Smooth muscle cell (in vitro differentiated cells): ENCODE measurements around the gene DUSP9. TPM values are rescaled to one million over a fixed set of nuclear protein-coding genes. Genes with fewer than 3 reads are reported as not detected.
"Not testable (repeated sequence)": the region's sequence is repeated elsewhere in the genome, so short reads cannot be mapped to it uniquely, and the experiment has no call there.

Experiments used
- DNase-seq: peaks from one replicate; lab custom pipeline; 2025; ENCODE audit not compliant: unreplicated experiment; lab: John Stamatoyannopoulos, UW
- H2AFZ ChIP-seq: fragments of 200-600 bp; sonication (generic); 2 replicates; pipeline ENCODE4 v1.6.0; 2016; ENCODE audit warnings: antibody characterized with exemption, low read depth, mild to moderate bottlenecking
- H3F3A ChIP-seq: fragments of 200-600 bp; sonication (generic); 2 replicates; pipeline ENCODE4 v1.6.0; 2017; ENCODE audit warnings: antibody characterized with exemption, low read depth
- H3K27ac ChIP-seq: fragments of 200-600 bp; sonication (generic); 2 replicates; pipeline ENCODE4 v1.5.1; 2016; ENCODE audit warnings: low read depth, mild to moderate bottlenecking
- H3K27me3 ChIP-seq: fragments of 200-600 bp; sonication (generic); 2 replicates; pipeline ENCODE4 v1.6.1; 2016; ENCODE audit warnings: low read depth, mild to moderate bottlenecking
- H3K36me3 ChIP-seq: fragments of 200-600 bp; sonication (generic); 2 replicates; pipeline ENCODE4 v1.5.1; 2016; ENCODE audit warnings: low read depth
- H3K4me1 ChIP-seq: fragments of 200-600 bp; sonication (generic); 2 replicates; pipeline ENCODE4 v1.5.1; 2016; ENCODE audit warnings: low read depth
- H3K4me2 ChIP-seq: fragments of 200-600 bp; sonication (generic); 2 replicates; pipeline ENCODE4 v1.6.0; 2016; ENCODE audit warnings: mild to moderate bottlenecking
- H3K4me3 ChIP-seq: fragments of 200-600 bp; sonication (generic); 2 replicates; pipeline ENCODE4 v1.5.1; 2016; ENCODE audit warnings: mild to moderate bottlenecking
- H3K79me2 ChIP-seq: fragments of 200-600 bp; sonication (generic); 2 replicates; pipeline ENCODE4 v1.6.0; 2016; ENCODE audit warnings: low read depth, mild to moderate bottlenecking
- H3K9ac ChIP-seq: fragments of 200-600 bp; sonication (generic); 2 replicates; pipeline ENCODE4 v1.6.0; 2016; ENCODE audit warnings: low read depth
- H3K9me3 ChIP-seq: fragments of 200-600 bp; sonication (generic); replicated peaks from 2 replicates; pipeline ENCODE4 v1.5.1; 2016; ENCODE audit warnings: low read depth
- H4K20me1 ChIP-seq: fragments of 200-600 bp; sonication (generic); 2 replicates; pipeline ENCODE4 v1.6.0; 2016; ENCODE audit warnings: low read depth
- WGBS: methylation state at CpG from one replicate; pipeline ENCODE4 v1.1.7; 2016; ENCODE audit warnings: low lambda C conversion rate; 5-methylcytosine and 5-hydroxymethylcytosine counted together
- polyA plus RNA-seq: library from polyadenylated mRNA; unstranded; fragments of >200 nt; fragmentation: Nextera tagmentation; extraction: Ambion mirVana; gene quantifications from 2 replicates; pipeline ENCODE4 v1.2.1, GENCODE V29; 2016
- total RNA-seq: library from RNA; depleted of rRNA; stranded (reverse); fragments of >200 nt; gene quantifications from 2 replicates; pipeline ENCODE4 v1.2.3, GENCODE V29; 2014
- TF ChIP-seq, protein P1 (sequence below): fragments of 200-600 bp; sonication (generic); IDR thresholded peaks from 2 replicates; pipeline ENCODE4 v1.5.1; 2017; ENCODE audit warnings: borderline replicate concordance, mild to moderate bottlenecking, antibody characterized with exemption; ENCODE audit not compliant: insufficient read depth, poor library complexity, severe bottlenecking

DUSP9 gene
- total and polyA plus RNA-seq, 2 experiments from 2014 or later, result 3.0 to 11.3 TPM

- H3K27ac ChIP-seq, result no peak overlapping the region
- peak overlapping the region; percentile 81 for H3K4me2 ChIP-seq
Measured at GRCh38 chrX:153690466-153690865, 43.5 kb downstream of the DUSP9 start.

GRCh38 chrX:153691032-153691827, 44.2 kb downstream of the DUSP9 start:
- not testable (repeated sequence) for H3K9ac ChIP-seq, H2AFZ ChIP-seq, H3K4me1 ChIP-seq, H3K79me2 ChIP-seq, H3K9me3 ChIP-seq, H3K4me2 ChIP-seq, H3K27me3 ChIP-seq, H3K4me3 ChIP-seq, H3F3A ChIP-seq, DNase-seq, H3K27ac ChIP-seq, H3K36me3 ChIP-seq
- 89% methylated on average over 15 of the region's 21 CpGs for WGBS
- H4K20me1 ChIP-seq, result peaks cover 27% of the 10 kb centered on the region

More at GRCh38 chrX:153690466-153690865, 43.5 kb downstream of the DUSP9 start:
- H4K20me1 ChIP-seq, result peaks cover 27% of the 10 kb centered on the region
- no peaks in the 10 kb centered on the region for H3K27me3 ChIP-seq
- no peaks in the 10 kb centered on the region for H3K4me1 ChIP-seq
- no peaks in the 10 kb centered on the region for H3K36me3 ChIP-seq
- H3K9me3 ChIP-seq, result no peaks in the 10 kb centered on the region
- DNase-seq, result no peak
- WGBS, result 91% methylated on average over 14 of the region's 14 CpGs
- TF ChIP-seq, protein P1, sequence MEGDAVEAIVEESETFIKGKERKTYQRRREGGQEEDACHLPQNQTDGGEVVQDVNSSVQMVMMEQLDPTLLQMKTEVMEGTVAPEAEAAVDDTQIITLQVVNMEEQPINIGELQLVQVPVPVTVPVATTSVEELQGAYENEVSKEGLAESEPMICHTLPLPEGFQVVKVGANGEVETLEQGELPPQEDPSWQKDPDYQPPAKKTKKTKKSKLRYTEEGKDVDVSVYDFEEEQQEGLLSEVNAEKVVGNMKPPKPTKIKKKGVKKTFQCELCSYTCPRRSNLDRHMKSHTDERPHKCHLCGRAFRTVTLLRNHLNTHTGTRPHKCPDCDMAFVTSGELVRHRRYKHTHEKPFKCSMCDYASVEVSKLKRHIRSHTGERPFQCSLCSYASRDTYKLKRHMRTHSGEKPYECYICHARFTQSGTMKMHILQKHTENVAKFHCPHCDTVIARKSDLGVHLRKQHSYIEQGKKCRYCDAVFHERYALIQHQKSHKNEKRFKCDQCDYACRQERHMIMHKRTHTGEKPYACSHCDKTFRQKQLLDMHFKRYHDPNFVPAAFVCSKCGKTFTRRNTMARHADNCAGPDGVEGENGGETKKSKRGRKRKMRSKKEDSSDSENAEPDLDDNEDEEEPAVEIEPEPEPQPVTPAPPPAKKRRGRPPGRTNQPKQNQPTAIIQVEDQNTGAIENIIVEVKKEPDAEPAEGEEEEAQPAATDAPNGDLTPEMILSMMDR, result no peak
- H2AFZ ChIP-seq, result no peak overlapping the region
- H3K4me3 ChIP-seq, result no peak overlapping the region
- no peaks in the 10 kb centered on the region for H3K79me2 ChIP-seq
- H3F3A ChIP-seq, result no peaks in the 10 kb centered on the region
- H3K9ac ChIP-seq, result no peak overlapping the region

- Histone ChIP-seq H4K20me1 (peaks cover 27% of the 10 kb centered on the region), H3K27me3 (no peaks in the 10 kb centered on the region), H3K36me3 (no peaks in the 10 kb centered on the region), H3F3A (no peaks in the 10 kb centered on the region), H3K4me2 (no peak overlapping the region), H2AFZ (no peak overlapping the region), H3K9me3 (no peaks in the 10 kb centered on the region), H3K9ac (no peak overlapping the region), H3K27ac (no peak overlapping the region), H3K4me3 (no peak overlapping the region), H3K79me2 (no peaks in the 10 kb centered on the region), H3K4me1 (no peaks in the 10 kb centered on the region)
- TF ChIP-seq, protein P1, result no peak
- 77% methylated on average over 4 of the region's 4 CpGs for WGBS
- DNase-seq, result no peak
Measured at GRCh38 chrX:153692003-153692402, 45.0 kb downstream of the DUSP9 start.

DNA sequence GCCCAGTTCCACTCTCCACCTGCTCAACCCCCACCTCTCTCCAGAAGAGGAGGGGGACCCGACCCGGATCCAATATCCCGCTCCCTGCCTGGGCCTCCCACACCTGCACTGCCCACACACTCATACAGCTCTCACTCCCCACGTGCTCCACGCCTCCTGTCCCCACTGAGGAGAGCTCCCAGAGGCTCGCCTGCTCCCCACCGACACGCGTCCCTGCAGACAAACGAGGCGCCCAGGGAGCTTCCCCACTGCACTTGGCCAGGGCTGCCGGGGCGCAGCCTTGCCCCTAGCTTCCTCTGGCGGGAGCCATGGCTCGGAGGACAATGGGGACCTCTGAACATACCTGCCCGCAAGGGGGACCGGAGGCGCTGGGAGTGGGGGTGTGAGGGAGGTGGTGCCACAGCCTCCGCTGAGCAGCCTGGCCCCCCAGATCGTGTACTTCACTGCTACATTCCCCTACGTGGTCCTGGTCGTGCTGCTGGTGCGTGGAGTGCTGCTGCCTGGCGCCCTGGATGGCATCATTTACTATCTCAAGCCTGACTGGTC, 45.7 kb downstream of the DUSP9 start:
- H3K79me2 ChIP-seq, result no peaks in the 10 kb centered on the region
- no peaks in the 10 kb centered on the region for H3F3A ChIP-seq
- H3K27ac ChIP-seq, result no peak overlapping the region
- no peak overlapping the region for H2AFZ ChIP-seq
- no peak overlapping the region for H3K4me2 ChIP-seq
- no peak overlapping the region for H3K4me3 ChIP-seq
- H3K27me3 ChIP-seq, result no peaks in the 10 kb centered on the region
- no peaks in the 10 kb centered on the region for H3K9me3 ChIP-seq
- peaks cover 27% of the 10 kb centered on the region for H4K20me1 ChIP-seq
- 89% methylated on average over 24 of the region's 24 CpGs for WGBS
- no peaks in the 10 kb centered on the region for H3K4me1 ChIP-seq
- no peak overlapping the region for H3K9ac ChIP-seq
- H3K36me3 ChIP-seq, result no peaks in the 10 kb centered on the region
- TF ChIP-seq, protein P1, result no peak
- no peak for DNase-seq
